Left renal pelvis (tissue), 4 donors: Measurements from ENCODE around the gene TLX2. TPM values are rescaled to one million over a fixed set of nuclear protein-coding genes. Genes with fewer than 3 reads are reported as not detected.
"Not testable (repeated sequence)": the region's sequence is repeated elsewhere in the genome, so short reads cannot be mapped to it uniquely, and the experiment has no call there.

Experiments
- DNase-seq, 4 donors: peaks; one replicate each; pipeline ENCODE4 v3.0.0-alpha.2; 2013; ENCODE audit warnings: low read depth in 4 of 4, low spot score in 3 of 4
- polyA plus RNA-seq, 4 donors: library from polyadenylated mRNA; unstranded; fragments of 120-200 nt; gene quantifications; one replicate each; pipeline ENCODE4 v1.2.1, GENCODE V29; 2013; ENCODE audit not compliant: insufficient read length in 4 of 4

TLX2 gene
- polyA plus RNA-seq, 4 donors = 0.08 to 0.23 TPM; not detected in 2

DNA sequence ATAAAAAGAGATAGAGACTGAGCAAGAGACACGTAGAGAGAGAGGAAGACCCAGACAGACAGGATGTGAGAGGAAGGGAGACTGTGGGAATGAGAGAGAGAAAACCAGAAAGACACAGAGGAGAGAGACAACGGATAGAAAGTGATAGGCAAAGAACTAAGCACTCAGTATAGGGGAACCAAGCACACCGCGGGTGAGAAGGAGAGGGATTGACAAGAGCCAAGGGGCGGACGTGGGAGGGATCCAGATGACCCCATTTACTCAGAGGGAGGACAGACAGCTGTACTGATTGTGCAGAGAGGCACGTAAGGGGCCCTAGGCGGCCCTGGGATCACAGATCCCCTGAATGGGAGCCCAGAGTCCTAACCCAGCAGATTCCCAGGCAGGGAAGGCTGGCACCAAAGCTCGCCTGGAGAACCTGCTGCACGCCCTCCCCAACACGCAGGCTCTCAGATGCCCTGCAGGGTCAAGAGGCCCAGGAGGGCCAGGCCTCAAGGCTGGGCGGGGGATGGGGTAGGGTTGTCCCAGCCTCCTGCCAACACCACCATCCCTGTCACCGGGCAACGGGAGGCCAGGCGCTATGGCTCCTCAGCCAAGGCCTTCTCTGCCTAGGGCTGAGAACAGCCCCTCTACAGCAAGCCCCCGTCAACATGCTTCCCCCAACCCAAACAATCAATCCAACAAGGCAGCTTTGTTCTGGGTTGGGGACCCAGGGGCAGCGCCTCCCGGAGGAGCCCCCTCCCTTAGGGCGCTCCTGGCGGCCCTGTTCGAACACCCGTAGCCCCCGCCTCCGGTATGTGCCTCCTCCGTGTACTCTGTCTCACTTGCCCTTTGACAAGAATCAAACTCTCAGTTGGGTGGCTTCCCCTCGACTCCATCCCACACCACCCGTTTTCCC is 38.9 kb downstream of the TLX2 start:
- DNase-seq = no peak

DNA sequence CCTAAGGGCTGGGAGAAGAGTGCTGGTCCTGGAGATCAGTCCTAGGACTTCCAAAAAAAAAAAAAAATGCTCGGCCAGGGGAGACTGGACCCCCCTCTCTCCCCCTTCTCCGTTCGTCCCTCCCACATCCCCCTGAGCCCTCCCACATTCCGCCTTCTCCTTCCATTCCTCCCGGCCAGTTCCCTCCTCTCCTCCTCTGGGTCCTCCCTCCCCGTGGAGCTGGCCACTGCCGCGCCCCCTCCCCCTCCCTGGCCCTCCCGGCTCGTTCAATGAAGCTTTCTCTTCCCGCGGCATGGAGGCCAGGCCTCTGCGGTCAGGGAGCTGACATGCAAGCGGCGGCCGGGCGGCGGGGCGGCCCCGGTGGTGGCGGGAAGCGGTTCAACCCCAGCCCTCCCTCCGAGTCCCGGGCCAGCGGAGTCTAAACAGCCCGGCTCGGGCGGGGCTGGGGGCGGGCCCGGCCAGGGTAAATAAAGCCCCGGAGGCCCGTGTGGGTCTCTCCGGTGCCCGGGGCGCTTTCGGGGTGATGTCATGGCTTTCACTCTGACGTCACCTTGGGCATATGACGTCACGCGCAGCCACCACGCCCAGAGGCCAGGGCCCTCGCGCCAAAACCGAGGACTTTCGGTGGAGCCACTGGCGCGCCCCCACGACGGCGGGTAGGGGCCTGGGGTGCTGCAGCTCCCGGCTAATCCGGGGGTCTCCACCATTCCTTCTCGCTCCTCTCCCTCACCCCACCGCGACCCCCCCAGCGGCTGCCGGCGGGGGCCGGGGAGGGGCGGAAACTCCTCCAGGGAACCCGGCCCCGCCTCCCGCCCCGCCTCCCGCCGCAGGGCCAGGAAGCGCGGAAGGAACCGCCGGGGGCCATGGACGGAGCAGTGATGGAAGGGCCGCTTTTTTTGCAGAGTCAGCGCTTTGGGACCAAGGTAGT is 39.9 kb downstream of the TLX2 start, which contains the start of the genes DOK1 and LOXL3:
DOK1 (plus strand) TSS at position 829 of the 928 bp plus-strand sequence; CDS start at position 864, 35 bp downstream.
LOXL3 (minus strand) TSS at position 51 of the 928 bp plus-strand sequence. CDS start 1,308 bp downstream, outside the sequence.
- DNase-seq = peak in 3 of 4 donors; percentile 78 to 81 (median 79)

DNA sequence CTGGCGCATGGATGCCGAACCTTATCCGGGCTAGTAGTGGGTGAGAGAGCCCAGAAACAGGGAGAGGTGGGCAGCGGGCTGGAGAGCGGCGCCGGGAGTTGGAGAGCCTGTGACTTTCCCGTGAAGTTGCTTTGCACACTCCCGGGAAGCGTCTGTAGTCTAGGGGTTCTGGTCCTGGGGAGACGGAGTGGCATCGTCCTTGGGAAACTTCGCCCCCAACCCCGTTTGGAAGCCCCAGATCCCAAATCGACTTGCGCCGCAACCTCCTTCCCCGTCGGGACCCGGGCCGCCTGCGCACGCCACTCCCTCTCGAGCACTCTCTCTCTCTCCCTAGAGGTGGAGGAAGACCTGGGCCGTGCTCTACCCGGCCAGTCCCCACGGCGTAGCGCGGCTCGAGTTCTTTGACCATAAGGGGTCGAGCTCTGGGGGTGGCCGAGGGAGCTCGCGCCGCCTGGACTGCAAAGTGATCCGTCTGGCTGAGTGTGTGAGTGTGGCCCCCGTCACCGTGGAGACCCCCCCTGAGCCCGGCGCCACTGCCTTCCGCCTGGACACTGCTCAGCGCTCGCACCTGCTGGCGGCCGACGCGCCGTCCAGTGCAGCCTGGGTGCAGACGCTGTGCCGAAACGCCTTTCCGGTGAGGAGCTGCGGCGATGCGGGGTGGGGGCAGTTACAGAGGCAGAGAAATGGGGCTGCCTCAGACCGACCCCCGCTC is 40.7 kb downstream of the TLX2 start:
- no peak for DNase-seq

DNA sequence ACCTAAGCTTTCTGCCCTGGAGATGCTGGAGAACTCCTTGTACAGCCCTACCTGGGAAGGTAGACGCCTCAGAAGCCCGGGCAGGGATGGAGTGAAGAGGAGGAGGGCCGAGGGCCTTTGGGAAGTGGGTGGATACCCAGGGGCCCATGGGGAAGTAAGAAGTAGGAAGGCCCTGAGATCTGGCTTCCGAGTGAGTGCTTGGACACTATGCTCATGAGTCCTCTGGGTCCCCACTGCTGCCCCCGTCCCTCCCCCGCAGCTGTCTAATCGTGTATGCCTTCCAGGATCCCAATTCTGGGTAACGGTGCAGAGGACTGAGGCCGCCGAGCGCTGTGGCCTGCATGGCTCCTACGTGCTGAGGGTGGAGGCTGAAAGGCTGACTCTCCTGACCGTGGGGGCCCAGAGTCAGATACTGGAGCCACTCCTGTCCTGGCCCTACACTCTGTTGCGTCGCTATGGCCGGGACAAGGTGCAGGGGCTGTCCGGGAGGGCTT is 41.4 kb downstream of the TLX2 start:
- no peak for DNase-seq

DNA sequence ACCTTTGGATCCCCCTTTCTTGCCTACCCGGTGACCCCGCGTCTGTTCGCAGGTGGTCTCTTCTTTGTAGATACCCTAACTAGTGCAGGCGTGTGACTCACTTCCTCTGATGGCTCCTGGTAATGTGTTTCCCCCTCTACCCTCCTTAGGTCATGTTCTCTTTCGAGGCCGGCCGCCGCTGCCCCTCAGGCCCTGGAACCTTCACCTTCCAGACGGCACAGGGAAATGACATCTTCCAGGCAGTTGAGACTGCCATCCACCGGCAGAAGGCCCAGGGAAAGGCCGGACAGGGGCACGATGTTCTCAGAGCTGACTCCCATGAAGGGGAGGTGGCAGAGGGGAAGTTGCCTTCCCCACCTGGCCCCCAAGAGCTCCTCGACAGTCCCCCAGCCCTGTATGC is 41.9 kb downstream of the TLX2 start:
- no peak for DNase-seq

DNA sequence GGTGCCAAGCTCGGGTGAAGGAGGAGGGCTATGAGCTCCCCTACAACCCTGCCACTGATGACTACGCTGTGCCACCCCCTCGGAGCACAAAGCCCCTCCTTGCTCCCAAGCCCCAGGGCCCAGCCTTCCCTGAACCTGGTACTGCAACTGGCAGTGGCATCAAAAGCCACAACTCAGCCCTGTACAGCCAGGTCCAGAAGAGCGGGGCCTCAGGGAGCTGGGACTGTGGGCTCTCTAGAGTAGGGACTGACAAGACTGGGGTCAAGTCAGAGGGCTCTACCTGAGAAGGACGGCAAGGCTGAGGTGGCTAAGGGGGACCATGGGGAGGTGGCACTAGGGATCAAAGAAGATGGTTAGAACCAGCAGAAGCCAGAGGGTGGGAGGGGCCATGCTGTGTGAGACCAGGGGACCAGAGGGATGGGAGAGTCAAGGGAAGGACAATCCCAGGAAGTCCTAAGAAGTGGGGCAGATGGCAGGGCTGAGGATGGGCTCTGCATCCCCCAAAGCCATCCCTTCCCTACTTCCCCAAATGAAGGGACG is 42.7 kb downstream of the TLX2 start:
- no peak for DNase-seq

DNA sequence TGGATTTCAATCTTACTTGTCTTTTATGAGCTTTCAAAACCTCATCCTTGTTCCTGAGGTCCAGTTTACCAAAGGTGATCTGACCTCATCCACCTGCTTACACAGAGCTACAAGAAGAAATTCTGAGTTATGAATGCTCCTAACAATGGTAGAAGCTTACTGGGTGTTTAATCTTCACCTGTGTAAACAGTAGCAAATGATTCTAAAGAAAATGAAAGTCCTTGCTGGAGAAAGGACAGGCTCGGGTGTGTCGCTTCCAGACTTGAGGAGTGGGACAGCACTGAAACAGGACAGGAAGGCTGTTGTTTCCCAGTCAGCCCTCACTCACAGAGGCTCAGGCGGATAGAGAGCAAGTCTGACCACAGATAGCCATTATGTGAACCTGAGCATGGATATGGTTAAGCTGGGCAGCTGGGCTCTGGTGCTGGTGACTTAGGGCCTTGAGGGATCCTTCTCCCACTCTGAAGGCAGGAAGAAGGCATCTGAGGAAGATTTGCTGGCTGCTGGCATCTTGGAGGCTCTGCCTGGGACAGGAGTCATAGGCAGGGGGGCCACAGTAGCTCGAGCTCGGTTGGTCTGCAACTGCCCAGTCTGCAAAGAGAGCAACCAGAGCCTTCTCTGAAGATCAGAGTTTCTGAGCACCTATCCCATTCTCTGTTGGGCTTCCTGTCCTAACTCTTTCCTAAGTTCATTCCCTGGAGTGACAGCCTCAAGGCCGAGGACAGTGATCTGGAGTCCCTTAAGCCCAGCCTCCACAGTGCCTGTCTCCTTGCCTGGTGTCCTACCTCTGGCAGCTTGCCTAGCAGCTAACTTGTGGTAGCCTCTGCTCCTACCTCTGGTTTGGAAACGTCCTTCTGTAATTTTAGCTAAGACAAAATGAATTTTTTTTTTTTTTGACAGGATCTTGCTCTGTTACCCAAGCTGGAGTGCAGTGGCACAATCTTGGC is 44.3 kb downstream of the TLX2 start:
- no peak for DNase-seq

DNA sequence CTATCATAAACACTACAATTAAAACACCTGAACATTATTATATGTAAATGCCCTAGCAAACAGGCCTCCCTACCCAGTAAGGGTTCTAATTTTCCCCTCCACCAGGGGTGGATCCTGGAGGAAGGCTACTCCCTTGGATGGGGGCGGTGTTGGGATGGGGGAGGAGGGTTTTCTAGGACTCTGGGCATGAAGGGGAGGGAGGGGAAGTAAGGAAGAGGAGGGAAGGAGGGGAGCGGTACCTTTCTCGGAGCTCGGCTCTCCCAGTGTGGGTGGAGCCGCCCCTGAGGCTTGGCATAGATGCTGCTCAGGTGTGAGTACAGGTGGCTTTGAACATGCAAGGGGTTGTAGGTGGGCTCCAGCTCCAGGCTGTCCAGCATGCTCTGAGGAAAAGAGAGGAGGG is 45.7 kb downstream of the TLX2 start:
- DNase-seq = no peak

DNA sequence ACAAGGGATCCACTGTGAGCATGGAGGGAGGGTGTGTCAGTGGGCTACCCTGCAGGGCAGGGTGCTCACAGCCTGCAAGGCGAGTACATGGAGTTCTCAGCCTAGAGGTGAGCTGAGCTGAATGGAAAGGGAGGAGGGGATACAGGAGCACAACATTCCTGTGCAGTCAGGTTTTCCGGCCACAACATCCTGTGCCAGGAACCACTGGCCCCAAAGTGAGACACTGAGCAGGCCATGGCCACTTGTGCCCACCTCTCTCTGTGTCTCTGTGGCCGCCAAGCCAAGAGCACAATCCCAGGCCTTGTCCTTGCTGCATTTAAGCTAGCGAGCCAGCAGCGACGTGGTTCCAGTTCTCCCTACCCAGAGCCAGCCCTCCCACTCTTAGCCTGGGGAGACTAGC is 46.3 kb downstream of the TLX2 start:
- no peak for DNase-seq

DNA sequence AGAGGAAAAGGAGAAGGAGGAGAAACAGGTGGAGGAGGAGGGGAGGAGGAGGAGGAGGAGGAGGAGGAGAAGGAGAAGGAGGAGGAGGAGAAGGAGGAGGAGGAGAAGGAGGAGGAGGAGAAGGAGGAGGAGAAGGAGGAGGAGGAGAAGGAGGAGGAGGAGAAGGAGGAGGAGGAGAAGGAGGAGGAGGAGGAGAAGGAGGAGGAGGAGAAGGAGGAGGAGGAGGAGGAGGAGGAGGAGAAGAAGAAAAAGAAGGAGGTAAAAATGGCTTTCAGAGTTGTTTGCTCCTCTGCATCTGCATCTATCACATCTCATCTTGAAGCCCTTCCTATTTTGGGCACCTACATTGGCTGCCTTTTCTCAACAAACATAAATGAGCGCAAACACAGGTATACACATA is 46.8 kb downstream of the TLX2 start:
- not testable (repeated sequence) for DNase-seq

DNA sequence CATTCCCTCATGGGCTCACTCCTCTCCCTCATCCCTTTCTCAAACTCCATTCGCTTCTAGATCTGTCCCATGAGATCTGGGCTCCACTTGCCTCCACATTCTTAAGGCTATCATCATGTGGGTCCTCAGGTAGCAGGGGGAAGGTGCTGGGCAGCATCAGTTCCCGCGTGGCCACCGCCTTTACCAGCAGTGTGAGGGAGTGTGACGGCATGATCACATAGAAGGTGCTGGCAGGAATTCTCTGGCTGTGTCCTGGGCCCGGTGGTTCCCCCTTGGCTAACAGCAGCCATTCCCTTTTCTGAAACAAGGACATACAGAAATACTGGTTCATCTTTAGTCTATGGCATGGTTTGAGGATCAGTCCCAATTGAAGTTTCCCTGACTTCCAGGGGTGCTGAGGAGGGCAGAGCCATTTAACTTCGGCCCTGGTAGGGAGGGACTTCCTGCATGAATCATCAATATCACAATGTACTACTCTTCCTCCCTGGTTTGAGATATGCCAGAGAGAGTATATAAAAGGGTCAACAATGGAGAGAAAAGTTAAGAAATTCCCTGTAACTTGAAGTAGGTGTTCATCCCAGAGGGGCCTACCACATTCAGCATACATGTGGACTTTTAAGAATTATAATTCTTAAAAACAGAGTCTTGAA is 48.0 kb downstream of the TLX2 start:
- no peak for DNase-seq

DNA sequence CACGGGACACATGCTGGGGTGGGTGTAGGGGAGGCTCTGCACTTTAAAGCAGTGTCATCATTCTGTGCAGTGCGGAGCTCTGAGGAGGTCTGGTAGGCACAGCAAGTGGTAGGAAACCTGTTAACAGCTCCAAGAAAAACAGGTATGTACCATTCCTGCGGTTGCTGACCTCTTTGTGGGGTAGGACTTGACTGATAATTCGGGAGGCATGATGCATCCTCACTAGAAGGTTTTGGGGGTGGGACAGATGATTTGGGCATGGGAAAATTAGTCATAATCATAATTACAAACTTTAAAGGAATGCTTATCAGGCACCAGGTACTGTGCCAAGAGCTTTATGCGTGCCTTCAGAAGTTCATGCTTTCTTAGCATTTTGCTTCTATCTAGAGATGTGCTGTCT is 50.0 kb downstream of the TLX2 start:
- DNase-seq = no peak

DNA sequence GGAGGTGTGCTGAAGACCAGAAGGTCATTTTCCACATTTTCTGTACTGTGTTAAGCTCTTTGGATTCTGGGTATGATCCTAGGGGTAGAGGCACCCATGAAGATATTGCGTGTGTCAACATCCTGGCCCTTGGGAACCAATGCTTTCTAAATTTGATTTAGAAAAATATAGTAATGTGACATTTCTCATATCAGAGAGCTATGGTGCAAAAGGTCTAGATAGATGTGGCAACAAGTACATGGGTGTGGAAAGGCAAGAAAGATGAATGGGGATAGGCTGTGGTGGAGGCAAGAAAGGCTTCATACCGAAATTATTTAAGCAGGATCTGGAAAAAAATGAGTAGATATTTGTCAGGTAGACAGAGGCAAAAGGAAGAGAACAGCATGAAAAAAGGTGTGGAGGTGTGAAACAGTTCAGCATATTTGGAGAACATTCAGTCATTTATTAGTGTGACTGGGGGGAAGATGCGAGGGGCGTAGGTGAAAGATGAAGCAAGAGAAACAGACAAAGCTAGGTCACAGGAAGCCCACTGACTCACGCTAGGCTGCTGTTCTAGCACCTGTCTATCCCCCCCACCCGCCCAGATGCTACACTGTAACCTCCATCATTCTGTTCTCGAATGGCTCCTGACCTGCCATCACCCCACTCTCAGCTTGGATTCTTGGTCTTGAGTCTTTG is 52.0 kb downstream of the TLX2 start:
- DNase-seq = no peak

DNA sequence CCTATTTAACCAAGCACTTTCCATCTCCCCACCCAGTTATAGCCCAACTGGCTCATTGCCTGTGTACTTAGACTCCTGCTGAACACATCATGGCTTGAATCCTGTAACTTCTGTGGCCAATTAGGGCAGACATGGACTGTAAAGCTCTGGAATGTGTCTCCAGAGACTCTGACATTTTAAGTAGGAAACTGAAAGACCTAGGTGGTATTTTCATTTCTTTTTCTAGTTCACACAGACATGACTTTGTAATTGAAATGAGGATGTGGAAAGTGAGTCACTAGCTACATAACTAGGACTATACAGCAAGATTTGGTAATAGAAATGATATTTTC is 52.5 kb downstream of the TLX2 start:
- no peak for DNase-seq
